GM18508 (cell line): ENCODE measurements around the gene TKT.

Experiments
- ATAC-seq: cut with Tn5 transposase; IDR thresholded peaks from one replicate; pipeline ENCODE4 v1.9.1; 2021; ENCODE audit warnings: moderate number of reproducible peaks; ENCODE audit not compliant: insufficient read depth, unreplicated experiment

Gene TKT

DNA sequence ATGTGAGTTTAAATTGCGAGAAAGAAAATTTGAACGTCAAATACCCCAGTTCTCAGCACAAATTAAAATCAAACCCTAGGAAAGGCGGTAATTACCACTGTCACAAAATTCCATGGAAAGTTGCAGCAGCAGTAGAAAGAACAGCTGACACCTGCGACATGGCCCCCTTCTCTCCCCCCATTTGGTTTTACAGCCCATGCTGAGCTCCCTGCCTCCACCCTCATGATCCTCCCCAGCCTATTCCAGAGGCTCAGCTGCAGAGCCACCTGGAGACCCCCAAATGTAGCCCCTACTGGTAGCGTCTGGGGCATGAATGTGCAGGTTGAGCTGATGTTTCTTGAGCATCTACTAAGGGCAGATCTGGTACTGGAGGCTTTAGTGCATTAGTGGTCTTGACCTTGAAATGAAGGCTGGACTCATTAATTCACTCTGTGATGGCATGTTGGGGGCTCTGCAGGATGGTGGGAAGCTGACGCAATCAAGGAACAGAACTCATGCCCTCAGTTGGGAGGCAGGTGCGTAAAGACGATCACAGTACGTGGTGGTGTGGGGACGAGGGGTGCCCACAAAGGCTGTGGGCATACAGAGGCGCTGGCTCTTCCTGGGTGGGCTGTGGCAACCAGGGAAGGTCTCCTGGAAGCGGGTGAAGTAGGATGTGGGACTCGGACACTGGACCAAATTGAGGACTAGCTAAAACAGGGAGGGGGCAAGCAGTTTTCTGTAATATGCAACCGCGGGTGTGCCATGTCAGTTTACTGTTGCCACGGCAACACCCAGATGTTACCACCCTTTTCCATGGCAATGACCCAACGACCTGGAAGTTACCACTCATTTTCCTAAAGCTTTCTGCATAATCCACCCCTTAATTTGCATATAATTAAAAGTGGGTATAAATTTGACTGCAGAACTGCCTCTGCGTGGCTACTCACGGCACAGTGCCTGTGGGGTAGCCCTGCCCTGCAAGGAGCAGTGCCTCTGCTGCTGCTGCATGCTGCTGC is 55.0 kb downstream of the TKT start:
- ATAC-seq, result no peak

DNA sequence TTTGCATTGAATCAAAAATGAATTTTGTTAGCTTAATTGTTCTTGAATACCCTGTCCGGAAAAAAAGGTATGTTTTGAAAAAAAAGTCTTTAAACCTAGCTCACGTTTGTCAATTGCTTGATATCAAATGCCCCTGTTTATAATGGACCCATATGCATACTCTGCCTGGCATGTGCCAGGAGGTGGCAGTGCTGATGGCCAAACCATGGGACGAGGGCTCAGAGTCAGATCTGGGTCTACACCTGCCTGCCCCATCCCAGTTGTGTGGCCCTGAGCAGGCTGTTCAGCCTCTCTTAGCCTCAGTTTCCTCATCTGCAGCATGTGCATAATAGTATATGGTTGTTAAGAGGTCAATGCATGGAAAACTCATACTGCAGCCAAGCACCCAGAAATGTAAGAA is 56.0 kb downstream of the TKT start:
- no peak for ATAC-seq

DNA sequence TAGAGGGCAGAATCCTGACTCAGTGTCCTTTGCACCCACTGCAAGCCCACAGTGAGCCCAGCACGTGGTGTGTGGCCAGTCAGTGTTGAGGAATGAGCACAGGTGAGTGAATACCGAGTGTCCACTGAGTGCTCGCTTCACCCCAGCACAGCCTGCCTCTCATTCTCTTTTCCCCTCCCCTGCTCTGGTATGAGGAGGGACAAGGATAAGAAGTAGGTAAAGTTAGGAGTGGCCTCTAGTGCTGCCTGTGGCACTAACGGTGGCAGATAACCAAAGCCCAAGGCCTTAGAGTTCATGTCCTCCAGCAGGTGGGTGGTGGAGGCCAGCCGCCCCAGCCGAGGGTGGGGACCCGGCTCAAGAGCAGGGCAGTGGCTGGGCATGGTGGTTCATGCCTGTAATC is 56.8 kb downstream of the TKT start:
- no peak for ATAC-seq

DNA sequence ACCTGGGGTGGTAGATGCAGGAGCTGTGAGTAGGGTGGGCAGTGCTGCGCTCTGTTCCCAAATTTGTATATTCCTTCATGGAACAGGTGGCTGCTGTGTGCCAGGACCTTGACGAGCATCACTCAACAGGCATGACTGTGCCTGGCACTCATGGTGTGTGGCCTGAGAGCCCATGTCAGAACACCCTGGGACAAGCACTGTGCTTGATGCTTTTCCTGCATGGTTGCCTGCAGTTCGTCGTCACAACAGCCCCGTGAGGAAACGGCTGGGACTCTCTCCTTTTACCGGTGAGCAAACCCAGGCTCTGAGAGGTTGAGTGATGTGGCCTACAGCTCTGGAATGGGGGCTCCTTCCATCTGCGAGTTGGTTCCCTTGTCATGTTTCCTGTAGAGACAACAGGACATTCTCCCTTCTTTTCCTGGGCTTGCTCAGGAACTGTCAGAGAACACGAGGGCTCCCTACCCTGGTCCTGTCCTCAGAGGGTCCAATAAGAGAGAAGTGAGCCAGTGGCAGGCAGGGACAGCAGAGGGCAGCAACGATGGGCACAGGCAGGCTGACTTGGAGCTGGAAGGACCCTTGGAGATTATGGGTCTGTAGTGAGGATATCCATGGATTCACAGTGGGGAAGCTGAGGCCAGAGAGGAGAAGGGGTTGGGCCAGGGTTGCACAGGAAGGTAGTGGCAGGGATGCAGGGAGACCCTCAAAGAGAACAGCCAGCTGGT is 57.4 kb downstream of the TKT start:
- no peak for ATAC-seq

DNA sequence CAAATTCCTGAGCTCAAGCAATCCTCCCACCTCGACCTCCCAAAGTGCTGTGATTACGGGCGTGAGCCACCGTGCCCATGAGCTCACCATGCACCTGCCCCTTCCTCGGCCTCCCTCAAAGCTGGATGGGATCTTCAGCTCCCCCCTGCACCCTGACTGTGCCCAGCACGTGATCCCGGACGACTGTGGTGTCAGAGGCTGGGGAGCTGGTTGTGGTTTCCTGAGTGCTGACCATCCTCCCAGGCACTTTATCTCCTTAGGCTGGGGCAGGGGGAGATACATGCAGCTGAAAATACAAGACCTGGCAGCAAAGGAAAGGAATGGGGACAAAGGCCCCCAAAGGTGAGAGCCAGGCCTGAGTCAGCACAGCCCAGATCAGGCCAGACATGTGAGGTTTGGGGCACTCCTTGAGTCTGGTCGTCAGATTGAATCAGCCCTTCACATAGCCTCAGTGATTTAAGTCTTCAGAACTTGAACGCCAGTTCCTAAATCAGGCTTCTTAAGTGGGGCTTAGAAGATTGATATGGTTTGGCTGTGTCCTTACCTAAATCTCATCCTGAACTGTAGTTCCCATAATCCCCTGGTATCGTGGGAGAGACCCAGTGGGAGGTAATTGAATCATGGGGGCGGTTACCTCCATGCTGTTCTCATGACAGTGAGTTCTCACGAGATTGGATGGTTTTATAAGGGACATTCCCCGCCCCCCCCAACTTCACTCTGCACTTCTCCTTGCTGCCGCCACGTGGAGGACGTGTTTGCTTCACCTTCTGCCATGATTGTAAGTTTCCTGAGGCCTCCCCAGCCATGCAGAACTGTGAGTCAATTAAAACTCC is 59.0 kb downstream of the TKT start:
- no peak for ATAC-seq

DNA sequence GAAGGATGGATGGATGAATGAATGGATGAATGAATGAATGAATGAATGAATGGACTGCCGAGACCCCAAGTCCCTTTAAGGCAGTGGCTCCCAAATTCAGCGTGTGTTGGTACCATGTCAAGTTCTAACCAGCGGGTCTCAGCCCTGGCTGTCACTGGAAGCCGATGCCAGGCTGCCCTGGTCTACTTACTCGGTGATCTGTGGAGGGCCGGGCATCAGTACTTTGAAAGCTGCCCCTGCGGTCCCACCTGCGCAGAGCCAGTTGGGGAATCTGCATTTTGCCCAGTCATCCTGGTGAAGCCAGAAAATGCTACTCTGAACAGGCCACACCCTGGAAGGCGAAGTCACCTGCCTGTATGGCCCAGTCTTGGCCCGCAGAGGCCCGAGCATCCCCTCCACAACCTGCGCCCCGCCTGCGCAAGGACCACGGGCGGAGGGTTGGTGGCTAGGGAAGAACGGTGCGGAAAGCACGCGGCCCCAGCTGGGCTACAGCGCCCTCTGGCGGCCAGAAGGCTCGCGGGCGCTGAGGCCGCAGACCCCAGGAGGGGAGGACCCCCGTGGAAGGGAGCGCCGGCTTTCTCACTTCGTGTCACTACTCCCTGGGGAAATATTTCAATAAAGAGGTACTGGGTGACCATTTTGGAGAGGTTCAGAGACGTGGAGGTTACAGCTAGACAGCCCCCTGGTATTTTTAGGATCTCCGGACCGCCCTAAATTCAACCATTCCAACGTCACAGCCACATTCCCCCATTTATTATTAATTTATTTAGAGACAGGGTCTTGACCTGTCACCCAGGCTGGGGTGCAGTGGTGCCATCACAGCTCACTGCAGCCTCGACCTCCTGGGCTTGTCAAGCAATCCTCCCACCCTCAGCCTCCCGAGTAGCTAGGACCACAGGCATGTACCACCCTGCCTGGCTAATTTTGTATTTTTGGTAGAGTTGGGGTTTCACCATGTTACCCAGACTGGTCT is 59.9 kb downstream of the TKT start:
- no peak for ATAC-seq

DNA sequence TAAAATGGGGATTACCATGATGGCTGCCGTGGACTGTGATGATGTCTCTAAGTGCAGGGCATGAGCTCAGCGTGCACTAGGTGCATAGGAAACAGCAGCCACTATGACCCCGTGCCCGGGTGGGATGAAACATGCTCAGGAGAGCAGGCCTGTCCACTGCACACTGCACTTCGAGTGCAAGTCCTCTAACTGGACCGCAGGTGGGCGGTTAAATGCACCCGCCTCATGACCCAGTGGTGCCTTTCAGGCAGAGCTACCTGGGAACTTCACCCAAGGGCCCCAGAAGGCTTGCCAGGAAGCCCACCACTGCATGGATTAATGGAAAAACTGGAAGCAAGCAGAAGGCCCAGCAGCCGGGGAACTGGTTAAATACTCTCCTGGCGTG is 60.8 kb downstream of the TKT start:
- no peak for ATAC-seq

DNA sequence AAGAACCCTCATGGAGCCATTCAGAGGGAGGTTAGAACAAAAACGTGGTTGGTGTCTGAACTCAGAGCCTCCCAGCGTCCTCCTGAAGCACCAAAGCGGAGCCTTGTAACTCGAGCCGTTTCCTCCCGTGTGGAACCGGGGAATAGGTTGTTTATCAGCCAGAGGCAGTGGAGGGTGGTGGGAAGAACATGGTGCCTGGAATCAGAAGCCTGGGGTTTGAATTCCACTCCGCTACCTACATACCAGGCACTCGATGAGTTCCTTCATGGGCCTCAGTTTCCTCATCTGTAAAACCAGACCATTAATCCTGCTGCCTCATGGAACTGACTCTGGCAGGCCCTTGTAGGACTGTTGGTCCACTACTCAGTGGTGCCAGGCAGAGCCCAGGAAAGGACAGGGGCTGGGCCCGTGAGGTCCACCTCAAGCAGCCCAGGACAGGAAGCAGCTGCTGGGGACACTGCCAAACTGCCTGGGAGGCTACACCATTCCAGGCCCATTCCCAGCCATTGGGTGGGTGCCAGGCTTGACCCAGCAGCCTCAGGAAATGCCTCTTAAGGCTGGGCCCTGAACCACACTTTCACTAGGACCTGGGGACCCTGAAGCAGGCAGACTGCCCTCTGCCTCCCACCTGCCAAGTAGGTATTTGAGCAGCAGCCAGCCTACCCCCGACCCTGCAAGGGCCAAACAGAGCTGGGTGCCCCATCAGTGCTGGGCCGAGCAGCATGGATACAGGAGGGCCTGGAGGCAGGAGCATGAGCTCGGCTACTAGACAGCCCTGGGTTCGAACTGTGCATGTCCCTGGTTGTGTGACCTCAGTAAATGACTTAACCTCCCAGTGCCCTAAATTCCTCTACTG is 61.4 kb downstream of the TKT start:
- no peak for ATAC-seq

DNA sequence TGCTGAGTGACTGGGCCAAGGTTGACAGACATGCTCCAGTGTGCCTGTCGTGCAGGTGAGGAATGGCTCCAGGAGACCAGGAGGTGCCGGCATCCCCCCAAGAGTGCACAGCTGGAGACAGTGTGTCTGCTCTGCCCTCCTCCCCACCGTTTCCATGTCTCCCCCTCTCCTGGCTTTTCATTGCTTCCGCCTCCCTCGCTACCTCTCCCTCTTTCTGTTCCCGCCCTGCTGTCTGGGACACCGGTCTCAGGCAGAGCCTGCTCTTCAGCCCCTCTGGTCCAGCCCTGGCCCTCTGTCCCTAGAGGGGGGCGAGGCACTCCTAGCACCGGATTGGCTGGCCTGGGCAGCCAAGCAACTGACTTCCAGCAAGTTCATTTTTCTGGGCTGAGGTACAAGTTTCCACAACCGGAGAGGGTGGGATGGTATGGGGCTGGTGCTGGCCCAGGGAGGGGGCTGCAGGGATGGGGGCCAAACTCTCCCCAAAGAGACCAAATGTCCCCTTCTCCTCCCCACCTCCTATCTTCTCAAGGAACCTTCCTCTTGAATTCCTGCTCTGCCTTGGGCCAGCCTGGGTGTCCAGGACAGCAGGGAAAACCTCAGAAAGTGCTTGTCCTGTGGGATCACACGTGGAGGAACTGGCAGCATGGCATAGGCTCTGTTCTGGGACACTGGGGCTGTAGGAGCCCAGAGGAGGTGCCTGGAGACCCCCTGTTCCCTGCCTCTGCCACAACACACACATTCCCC is 62.2 kb downstream of the TKT start:
- no peak for ATAC-seq

DNA sequence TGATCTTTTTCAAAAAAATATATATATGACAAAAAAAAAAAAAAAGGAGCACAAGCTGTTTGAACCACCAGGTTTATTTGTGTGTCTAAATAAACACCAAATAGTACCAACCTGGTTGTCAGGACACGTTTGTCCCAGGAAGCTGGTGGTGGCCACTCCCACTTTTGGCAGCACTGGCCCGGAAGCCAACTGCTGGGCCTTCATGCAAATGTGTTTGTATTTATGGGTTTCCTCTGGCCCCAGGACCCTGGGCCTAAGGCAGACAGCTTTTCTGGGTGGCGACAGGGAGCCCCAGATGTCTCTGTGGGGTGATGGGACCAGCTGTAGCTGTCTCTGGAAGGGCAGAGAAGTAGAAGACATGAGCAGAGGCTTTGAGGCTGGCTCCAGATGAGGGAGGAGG is 63.2 kb downstream of the TKT start:
- no peak for ATAC-seq

DNA sequence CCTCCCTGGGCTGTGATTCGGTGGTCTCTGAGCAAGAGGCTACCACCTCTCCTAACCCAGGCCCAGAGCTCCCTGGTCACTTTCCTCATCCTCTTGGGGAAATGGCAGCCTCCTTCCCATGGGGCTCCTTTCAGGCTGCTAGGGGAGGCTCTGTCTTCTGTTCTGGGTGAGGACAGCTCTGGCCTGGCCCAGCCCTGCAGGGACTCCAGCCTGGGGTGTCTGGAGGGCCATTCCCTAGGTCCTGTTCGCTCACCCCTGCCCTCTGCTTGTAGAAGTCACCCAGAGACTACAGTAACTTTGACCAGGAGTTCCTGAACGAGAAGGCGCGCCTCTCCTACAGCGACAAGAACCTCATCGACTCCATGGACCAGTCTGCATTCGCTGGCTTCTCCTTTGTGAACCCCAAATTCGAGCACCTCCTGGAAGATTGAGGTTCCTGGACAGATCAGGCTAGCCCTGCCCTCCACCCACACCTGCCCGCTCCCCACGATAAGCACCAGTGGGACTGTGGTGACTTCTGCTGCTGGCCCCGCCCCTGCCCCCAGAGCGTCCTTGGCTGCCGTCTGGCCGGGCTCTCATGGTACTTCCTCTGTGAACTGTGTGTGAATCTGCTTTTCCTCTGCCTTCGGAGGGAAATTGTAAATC is 63.9 kb downstream of the TKT start:
- no peak for ATAC-seq

DNA sequence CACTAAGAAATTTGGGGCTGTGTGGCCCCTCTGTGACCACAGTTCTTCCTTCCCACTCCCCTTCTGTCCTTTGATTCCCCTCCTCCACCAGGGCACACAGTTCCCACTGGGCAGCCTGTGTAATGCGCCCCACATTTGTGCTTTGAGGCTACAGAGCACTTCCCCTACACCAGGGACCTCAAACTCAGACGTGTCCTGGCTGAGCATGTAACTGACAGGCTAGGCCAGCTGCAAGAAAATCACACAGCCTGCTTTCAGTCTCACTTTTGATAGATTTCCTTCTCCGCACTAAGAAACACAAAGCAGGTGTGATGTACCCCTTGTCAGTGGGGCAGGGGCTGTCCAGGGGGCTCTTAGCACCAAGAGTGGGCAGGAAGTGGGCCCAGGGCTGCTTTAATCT is 65.2 kb downstream of the TKT start:
- ATAC-seq, result no peak

DNA sequence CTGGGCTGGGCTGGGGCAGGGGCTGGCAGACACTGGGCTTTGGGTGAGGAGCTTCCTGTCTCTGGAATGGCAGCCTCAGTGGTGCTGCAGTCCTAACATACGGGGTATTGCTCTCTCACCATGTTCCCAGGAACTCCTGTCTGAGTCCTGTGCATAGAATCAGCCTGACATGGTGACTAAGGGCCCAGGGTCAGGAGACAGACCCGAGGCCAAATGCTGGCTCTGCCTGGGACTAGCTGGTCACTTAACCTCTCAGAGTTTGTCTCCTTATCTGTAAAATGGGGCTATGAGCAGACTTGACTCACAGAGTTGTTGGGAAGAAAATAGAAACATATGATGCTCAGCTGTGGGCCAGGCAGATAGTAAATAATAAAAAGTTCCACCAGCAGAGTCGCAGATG is 66.5 kb downstream of the TKT start:
- no peak for ATAC-seq

DNA sequence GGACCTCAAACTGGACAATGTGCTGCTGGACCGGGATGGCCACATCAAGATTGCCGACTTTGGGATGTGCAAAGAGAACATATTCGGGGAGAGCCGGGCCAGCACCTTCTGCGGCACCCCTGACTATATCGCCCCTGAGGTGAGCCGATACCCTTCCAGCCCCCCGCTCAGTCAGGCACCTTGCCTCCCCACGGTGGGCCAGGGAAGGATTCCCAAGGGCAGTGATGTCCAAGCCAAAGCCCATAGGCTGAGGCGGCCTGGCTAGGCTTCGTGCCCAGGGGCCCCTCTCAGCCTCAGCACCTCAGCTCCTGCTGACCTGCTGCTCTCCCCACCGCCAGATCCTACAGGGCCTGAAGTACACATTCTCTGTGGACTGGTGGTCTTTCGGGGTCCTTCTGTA is 67.1 kb downstream of the TKT start:
- ATAC-seq, result no peak

DNA sequence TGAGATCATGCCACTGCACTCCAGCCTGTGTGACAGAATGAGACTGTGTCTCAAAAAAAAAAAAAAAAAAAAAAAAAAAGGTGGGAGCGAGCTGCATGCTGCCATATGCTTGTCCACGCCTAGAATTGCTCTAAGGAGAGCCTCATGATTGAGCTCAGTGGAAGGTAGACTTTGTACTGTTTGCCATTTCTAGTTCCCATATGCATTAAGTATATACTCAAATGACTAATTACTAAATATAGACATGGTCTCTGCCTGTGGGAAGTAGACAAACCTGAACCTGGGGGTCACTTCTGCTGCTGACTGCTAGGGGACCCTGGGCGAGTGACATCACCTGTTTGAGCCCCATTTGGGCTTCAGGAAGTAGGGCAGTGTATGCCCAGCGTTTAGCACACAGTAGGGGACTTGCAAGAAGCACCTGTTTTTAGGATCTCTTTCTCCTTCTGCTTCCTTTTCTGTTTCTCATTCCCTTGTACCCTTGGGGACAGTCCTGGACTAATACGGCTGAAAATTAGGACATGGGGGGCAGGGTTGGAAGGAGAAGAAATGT is 67.6 kb downstream of the TKT start:
- no peak for ATAC-seq

DNA sequence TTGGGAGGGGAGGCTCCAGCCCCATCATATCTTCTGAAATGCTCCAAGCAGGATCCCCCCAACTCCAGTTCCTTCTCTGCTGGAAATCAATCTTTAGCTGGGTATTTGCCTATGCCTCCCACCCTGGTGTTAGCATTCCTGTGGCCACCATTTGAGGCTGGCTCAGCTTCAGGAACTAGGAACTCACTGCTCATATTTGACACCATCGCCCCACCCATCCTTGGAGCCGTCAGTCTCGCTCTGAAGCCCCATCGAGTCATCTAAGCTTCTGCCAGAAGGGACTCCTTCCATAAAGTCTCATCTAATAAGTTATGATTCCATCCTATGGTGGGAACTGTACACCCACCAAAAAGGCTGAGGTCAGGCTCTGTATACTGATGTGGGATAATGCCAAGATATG is 68.4 kb downstream of the TKT start:
- no peak for ATAC-seq

DNA sequence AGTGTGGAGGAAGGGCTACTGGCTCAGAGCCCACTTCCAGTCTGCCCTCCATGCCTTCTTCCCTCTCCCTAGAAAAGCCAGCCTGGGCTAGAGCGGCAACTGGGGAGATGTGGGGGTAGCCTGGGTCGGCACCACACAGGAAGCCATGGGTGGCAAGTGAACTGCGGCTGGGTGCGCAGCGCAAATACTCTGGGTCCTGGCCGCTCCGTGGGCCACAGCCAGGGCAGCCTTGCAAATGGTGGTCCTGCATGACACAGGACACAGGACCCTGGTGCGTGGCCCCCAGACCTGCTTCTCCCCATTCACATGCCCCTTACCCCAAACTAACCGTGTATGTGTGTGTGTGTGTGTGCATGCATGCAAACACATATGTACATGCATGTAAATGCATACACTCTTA is 69.1 kb downstream of the TKT start:
- no peak for ATAC-seq
